HG02870 (cell line): ENCODE measurements around the gene MRPS6.

ENCODE experiments used
- ATAC-seq: cut with Tn5 transposase; IDR thresholded peaks from one replicate; pipeline ENCODE4 v1.9.1; 2021; ENCODE audit warnings: mild to moderate bottlenecking, moderate library complexity; ENCODE audit not compliant: unreplicated experiment

Gene MRPS6

GRCh38 chr21:34130716-34130985 is 57.3 kb downstream of the MRPS6 start:
- ATAC-seq: no peak

- ATAC-seq: no peak
These were observed 58.2 kb downstream of the MRPS6 start for GRCh38 chr21:34131586-34131985.

GRCh38 chr21:34132202-34132601 is 58.8 kb downstream of the MRPS6 start:
- no peak for ATAC-seq

GRCh38 chr21:34132926-34133325 is 59.5 kb downstream of the MRPS6 start:
- no peak for ATAC-seq

- ATAC-seq: no peak
These were observed 60.0 kb downstream of the MRPS6 start for GRCh38 chr21:34133392-34133791.

GRCh38 chr21:34133802-34134201 is 60.4 kb downstream of the MRPS6 start:
- ATAC-seq: no peak

GRCh38 chr21:34135330-34135729 is 62.0 kb downstream of the MRPS6 start:
- no peak for ATAC-seq

GRCh38 chr21:34141373-34141772 is 68.0 kb downstream of the MRPS6 start:
- no peak for ATAC-seq

- no peak for ATAC-seq
These were observed 70.4 kb downstream of the MRPS6 start for GRCh38 chr21:34143685-34144182.

- ATAC-seq: no peak
These were observed 70.8 kb downstream of the MRPS6 start for GRCh38 chr21:34144224-34144623.

- ATAC-seq: no peak
These were observed 74.5 kb downstream of the MRPS6 start for GRCh38 chr21:34147792-34148418.

GRCh38 chr21:34148419-34148804 is 75.0 kb downstream of the MRPS6 start:
- ATAC-seq: no peak

- no peak for ATAC-seq
These were observed 75.6 kb downstream of the MRPS6 start for GRCh38 chr21:34148826-34149558.

- no peak for ATAC-seq
These were observed 79.1 kb downstream of the MRPS6 start for GRCh38 chr21:34152500-34152899.

GRCh38 chr21:34154878-34155277 is 81.5 kb downstream of the MRPS6 start:
- ATAC-seq: no peak

- no peak for ATAC-seq
These were observed 83.6 kb downstream of the MRPS6 start for GRCh38 chr21:34156957-34157356.

GRCh38 chr21:34157521-34157920 is 84.1 kb downstream of the MRPS6 start:
- no peak for ATAC-seq

GRCh38 chr21:34158866-34159835 is 85.8 kb downstream of the MRPS6 start:
- ATAC-seq: no peak

- ATAC-seq: no peak
These were observed 93.1 kb downstream of the MRPS6 start for GRCh38 chr21:34166468-34166867.

GRCh38 chr21:34170886-34171285 is 97.5 kb downstream of the MRPS6 start:
- no peak for ATAC-seq

- ATAC-seq: no peak
These were observed 101.1 kb downstream of the MRPS6 start for GRCh38 chr21:34174470-34174869.

GRCh38 chr21:34176448-34176847 is 103.1 kb downstream of the MRPS6 start:
- ATAC-seq: no peak
